BE2C (cell line): Measurements from ENCODE around the gene PASK.

Experiments used
- DNase-seq: peaks from one replicate; pipeline ENCODE4 v3.0.0-alpha.2; 2020
- H3K27me3 ChIP-seq: fragments of 250-450 bp; sonication (Bioruptor Pico); 2 replicates; pipeline ENCODE4 v1.5.1; 2020; ENCODE audit warnings: mild to moderate bottlenecking
- H3K36me3 ChIP-seq: fragments of 250-450 bp; sonication (Bioruptor Pico); 2 replicates; pipeline ENCODE4 v1.5.1; 2020; ENCODE audit warnings: mild to moderate bottlenecking
- H3K4me1 ChIP-seq: fragments of 250-450 bp; sonication (Bioruptor Pico); 2 replicates; pipeline ENCODE4 v1.5.1; 2020
- H3K4me3 ChIP-seq: 2 replicates; pipeline ENCODE4 v1.5.1; 2011; ENCODE audit warnings: low read depth, low read length
- H3K9me3 ChIP-seq: fragments of 250-450 bp; sonication (Bioruptor Pico); 2 replicates; pipeline ENCODE4 v1.5.1; 2020
- CTCF ChIP-seq: IDR thresholded peaks from 2 replicates; pipeline ENCODE4 v1.5.1; 2012; ENCODE audit warnings: mild to moderate bottlenecking, low read depth, low read length

Gene PASK

DNA sequence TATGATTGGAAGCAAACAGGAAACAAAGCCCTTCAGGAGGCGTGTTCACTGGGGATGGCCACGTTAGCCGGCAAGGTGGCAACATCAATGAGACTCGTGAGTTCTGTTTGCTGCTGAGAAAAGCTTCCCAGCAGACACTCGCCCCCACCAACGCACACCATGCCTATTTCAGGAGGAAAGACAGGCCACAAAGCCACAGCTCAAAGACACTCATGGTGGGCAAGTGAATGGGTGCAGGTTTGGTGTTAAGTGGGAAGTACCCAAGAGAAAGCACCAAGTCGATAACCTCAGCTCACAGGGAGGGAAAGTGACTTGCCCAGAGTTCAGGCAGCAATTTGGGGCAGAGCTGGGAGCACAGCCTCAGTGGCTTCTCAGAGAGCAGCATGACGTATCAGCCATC, 36.7 kb downstream of the PASK start:
- H3K9me3 ChIP-seq, result no peaks in the 10 kb centered on the region
- peaks cover 11% of the 10 kb centered on the region for H3K36me3 ChIP-seq
- no peak for TF ChIP-seq CTCF
- no peaks in the 10 kb centered on the region for H3K4me1 ChIP-seq
- no peak for DNase-seq
- H3K4me3 ChIP-seq, result no peak overlapping the region
- H3K27me3 ChIP-seq, result no peaks in the 10 kb centered on the region

GRCh38 chr2:241112046-241112445, 37.2 kb downstream of the PASK start:
- no peak for DNase-seq
- Histone ChIP-seq H3K36me3 (peaks cover 11% of the 10 kb centered on the region), H3K4me3 (no peak overlapping the region), H3K9me3 (no peaks in the 10 kb centered on the region), H3K4me1 (no peaks in the 10 kb centered on the region), H3K27me3 (no peaks in the 10 kb centered on the region)
- no peak for TF ChIP-seq CTCF

- Histone ChIP-seq H3K4me1 (no peaks in the 10 kb centered on the region), H3K36me3 (peaks cover 11% of the 10 kb centered on the region), H3K9me3 (no peaks in the 10 kb centered on the region), H3K27me3 (no peaks in the 10 kb centered on the region), H3K4me3 (no peak overlapping the region)
- TF ChIP-seq CTCF, result no peak
- DNase-seq, result no peak
Measured at GRCh38 chr2:241111440-241111805, 37.8 kb downstream of the PASK start.

GRCh38 chr2:241110607-241111439, 38.4 kb downstream of the PASK start:
- H3K9me3 ChIP-seq, result no peaks in the 10 kb centered on the region
- DNase-seq, result no peak
- H3K4me1 ChIP-seq, result no peaks in the 10 kb centered on the region
- peaks cover 11% of the 10 kb centered on the region for H3K36me3 ChIP-seq
- H3K4me3 ChIP-seq, result no peak overlapping the region
- H3K27me3 ChIP-seq, result no peaks in the 10 kb centered on the region
- no peak for TF ChIP-seq CTCF

DNA sequence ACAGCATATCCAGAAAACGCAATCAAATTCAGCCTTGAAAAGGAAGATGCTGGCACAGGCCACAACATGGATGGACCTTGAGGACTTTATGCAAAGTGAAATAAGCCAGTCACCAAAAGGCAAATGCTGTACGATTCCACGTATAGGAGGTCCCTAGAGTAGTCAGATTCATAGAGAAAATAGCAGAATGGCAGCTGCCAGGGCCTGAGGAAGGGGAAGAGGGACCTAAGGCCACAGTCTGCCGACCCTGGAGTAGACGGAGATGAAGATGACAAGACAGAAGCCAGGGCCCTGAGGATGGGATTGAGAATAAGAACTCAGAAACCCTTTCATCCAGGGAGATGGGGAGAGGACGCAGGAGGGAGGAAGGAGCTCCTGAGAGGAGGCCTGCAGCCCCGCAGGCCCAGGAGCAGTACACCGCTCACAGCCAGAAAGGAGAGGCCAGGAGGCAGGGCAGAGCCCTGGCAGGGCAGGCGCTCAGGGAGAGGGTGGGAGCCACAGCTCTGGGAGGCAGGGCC, 39.1 kb downstream of the PASK start:
- TF ChIP-seq CTCF, result no peak
- DNase-seq, result no peak
- Histone ChIP-seq H3K4me1 (no peaks in the 10 kb centered on the region), H3K9me3 (no peaks in the 10 kb centered on the region), H3K4me3 (no peak overlapping the region), H3K27me3 (no peaks in the 10 kb centered on the region), H3K36me3 (peaks cover 10% of the 10 kb centered on the region)
